B cell (primary cell): ENCODE data around the gene MYADML2.

ENCODE experiments used
- EZH2 ChIP-seq: IDR thresholded peaks from 2 replicates; pipeline ENCODE4 v1.6.1; 2012; ENCODE audit warnings: borderline replicate concordance, low read depth, mild to moderate bottlenecking, moderate library complexity, low read length; ENCODE audit not compliant: insufficient read depth, poor library complexity, severe bottlenecking
- TF ChIP-seq, protein P1 (sequence below): fragments of 200-600 bp; IDR thresholded peaks from one replicate; pipeline ENCODE4 v1.8.0; 2022; ENCODE audit warnings: antibody characterized with exemption, mild to moderate bottlenecking

DNA sequence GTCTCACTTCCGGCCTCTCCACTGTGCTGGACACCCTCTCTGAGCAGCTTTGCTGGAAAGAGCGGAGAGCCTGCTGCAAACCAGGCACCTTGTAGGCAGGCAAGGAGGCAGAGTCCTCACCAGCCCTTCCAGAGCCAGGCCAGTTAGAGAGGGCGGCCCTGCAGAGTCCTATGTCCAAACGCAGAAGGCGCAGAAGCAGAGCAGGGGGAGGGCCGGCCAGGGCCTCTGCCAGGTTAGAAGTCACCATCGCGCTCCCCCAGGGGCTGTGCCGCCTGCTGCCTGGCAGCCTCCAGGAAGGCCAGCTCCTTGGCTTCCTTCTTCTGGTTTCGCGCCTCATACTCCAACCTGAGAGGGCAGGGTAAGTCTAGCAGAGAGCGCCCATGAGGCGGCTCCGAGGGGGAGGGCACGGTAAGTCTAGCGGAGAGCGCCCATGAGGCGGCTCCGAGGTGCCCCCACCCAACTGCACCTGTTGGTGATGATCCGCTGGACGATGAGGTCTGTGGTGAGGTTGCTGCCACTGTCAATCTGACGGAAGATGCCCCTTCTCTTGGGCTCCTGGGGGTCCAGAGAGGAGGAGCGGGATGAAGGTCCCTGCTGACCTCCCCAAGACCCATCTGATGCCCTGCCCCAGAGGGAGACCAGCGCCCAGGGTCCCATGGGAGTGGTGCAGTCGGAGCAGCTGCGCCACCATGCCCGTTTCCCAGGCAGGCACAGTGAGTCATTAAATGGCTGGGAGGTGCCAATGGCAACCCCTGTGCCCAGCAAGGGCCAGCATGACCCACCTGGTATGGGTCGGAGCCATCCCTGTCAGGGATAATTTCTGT is 42.2 kb downstream of the MYADML2 start:
- TF ChIP-seq, protein P1, sequence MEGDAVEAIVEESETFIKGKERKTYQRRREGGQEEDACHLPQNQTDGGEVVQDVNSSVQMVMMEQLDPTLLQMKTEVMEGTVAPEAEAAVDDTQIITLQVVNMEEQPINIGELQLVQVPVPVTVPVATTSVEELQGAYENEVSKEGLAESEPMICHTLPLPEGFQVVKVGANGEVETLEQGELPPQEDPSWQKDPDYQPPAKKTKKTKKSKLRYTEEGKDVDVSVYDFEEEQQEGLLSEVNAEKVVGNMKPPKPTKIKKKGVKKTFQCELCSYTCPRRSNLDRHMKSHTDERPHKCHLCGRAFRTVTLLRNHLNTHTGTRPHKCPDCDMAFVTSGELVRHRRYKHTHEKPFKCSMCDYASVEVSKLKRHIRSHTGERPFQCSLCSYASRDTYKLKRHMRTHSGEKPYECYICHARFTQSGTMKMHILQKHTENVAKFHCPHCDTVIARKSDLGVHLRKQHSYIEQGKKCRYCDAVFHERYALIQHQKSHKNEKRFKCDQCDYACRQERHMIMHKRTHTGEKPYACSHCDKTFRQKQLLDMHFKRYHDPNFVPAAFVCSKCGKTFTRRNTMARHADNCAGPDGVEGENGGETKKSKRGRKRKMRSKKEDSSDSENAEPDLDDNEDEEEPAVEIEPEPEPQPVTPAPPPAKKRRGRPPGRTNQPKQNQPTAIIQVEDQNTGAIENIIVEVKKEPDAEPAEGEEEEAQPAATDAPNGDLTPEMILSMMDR: no peak
- TF ChIP-seq EZH2: no peak
